Pancreas (tissue), 10 donors: ENCODE measurements around the gene TENM4. TPM values are rescaled to one million over a fixed set of nuclear protein-coding genes. Genes with fewer than 3 reads are reported as not detected.
A peak's percentile ranks its signal among the peaks of the same experiment; 100 is the strongest.

Experiments
- ATAC-seq, 4 donors: fragments of 200-7000 bp; cut with Tn5 transposase; one replicate each; pipeline versions ENCODE4 v1.8.0 to v1.9.1; 2020; ENCODE audit warnings: mild to moderate bottlenecking in 4 of 4, moderate library complexity in 4 of 4
- DNase-seq, 6 donors: peaks; one replicate each; pipeline ENCODE4 v3.0.0-alpha.2; 2020
- FAIRE-seq: peaks from 2 replicates; lab custom pipeline; 2012; peaks lifted over from hg19 to GRCh38; lab: Jason Lieb, UNC
- H3K27ac ChIP-seq, 4 donors: fragments of 200-600 bp; sonication (generic); 1 replicate in 3 of 4; 2 replicates in 1 of 4; pipeline versions ENCODE4 v1.5.0 to v1.8.0; 2020
- H3K27me3 ChIP-seq, 4 donors: fragments of 200-600 bp; one replicate each; pipeline ENCODE4 v1.8.0; 2021
- H3K36me3 ChIP-seq, 3 donors: fragments of 200-600 bp; sonication (generic) in 1 of 3; one replicate each; pipeline versions ENCODE4 v1.5.0 to v1.8.0; 2020 to 2021
- H3K4me1 ChIP-seq, 3 donors: fragments of 200-600 bp; one replicate each; pipeline ENCODE4 v1.8.0; 2021
- H3K4me3 ChIP-seq, 4 donors: fragments of 200-600 bp; sonication (generic) in 2 of 4; one replicate each; pipeline versions ENCODE4 v1.5.0 to v1.8.0; 2020 to 2021
- H3K9me3 ChIP-seq, 4 donors: fragments of 200-600 bp; one replicate each; pipeline ENCODE4 v1.8.0; 2021
- CTCF ChIP-seq, 4 donors: fragments of 200-600 bp; sonication (generic) in 3 of 4; IDR thresholded peaks; one replicate each; pipeline versions ENCODE4 v1.5.0 to v1.8.0; 2021; ENCODE audit warnings: antibody characterized with exemption in 4 of 4
- WGBS, 2 donors: extraction: QIAGEN DNeasy Blood & Tissue Kit; methylation state at CpG; one replicate each; pipeline ENCODE4 v1.1.7; 2013; 5-methylcytosine and 5-hydroxymethylcytosine counted together
- intact Hi-C, 3 donors: fragments of 100-400 bp; cut with DNase I; formaldehyde crosslinking; loops; one replicate each; pipeline versions ENCODE4 v1.11.1 to v1.14.2; 2022
- polyA plus RNA-seq, 2 donors: library from polyadenylated mRNA; stranded (reverse); fragments of 200-250 nt; gene quantifications; one replicate each; pipeline ENCODE4 v1.2.3, GENCODE V29; 2013
- total RNA-seq, 6 donors: library from RNA; stranded (reverse); fragmentation: NEBNext Ultra II Directional in 4 of 6; extraction: Animal tissue kit (Norgen Biotek cat#: 25700) in 4 of 6; gene quantifications; one replicate each; pipeline versions ENCODE4 v1.2.1 to v1.2.4, GENCODE V29; 2021 to 2023
- donor health status: healthy with polysubstance abuse.
- donor health status: DM: no; HTN: no; CAD: no; lungs with moderate emphysema.
- donor health status: DM: no; HTN: no; CAD: no.
- donor health status: control.
- donor health status: control.
- donor health status: Bipolar disorder and iron deficiency.
- donor health status: DM: yes; HTN: yes; CAD: no.
- donor health status: DM: no; HTN: no; CAD: no.
- donor health status: DM: no; HTN: no; CAD: no.
- donor health status: DM: yes; HTN: yes; CAD: no.

Gene TENM4
- total and polyA plus RNA-seq, 8 donors, result 0.37 to 6.8 (median 1.3) TPM

- no peak overlapping the region for H3K27ac ChIP-seq
- no peaks in the 10 kb centered on the region for H3K36me3 ChIP-seq
- intact Hi-C loops, result no loop called here
- ATAC-seq, result peak in 2 of 4 donors; percentile 38 to 69
- no peaks in the 10 kb centered on the region for H3K4me1 ChIP-seq
- H3K4me3 ChIP-seq, result no peak overlapping the region
- TF ChIP-seq CTCF (IDR thresholded peaks at IDR 0.05), result no peak
- no peaks in the 10 kb centered on the region for H3K27me3 ChIP-seq
- no peaks in the 10 kb centered on the region for H3K9me3 ChIP-seq
- WGBS, 2 donors, result 43 to 50% methylated on average over 8 of the region's 8 CpGs
- no peak for FAIRE-seq
- DNase-seq, result no peak
These were observed 321.1 kb downstream of the TENM4 start for GRCh38 chr11:79119491-79120284.

- Histone ChIP-seq H3K4me1 (no peaks in the 10 kb centered on the region), H3K9me3 (no peaks in the 10 kb centered on the region), H3K27me3 (no peaks in the 10 kb centered on the region), H3K4me3 (no peak overlapping the region), H3K36me3 (no peaks in the 10 kb centered on the region), H3K27ac (no peak overlapping the region)
- ATAC-seq (no peak), FAIRE-seq (no peak), DNase-seq (no peak)
- intact Hi-C loops, result no loop called here
- WGBS, 2 donors, result 88 to 94% methylated on average over 1 of the region's 1 CpG
- TF ChIP-seq CTCF (IDR thresholded peaks at IDR 0.05), result no peak
These were observed 323.3 kb downstream of the TENM4 start for GRCh38 chr11:79117488-79117887.

- intact Hi-C loops, result no loop called here
These were observed 324.2 kb downstream of the TENM4 start for GRCh38 chr11:79116600-79116999.

GRCh38 chr11:79113054-79113690 is 327.7 kb downstream of the TENM4 start:
- intact Hi-C loops, result no loop called here
- no peak for DNase-seq
- FAIRE-seq, result no peak
- Histone ChIP-seq H3K4me1 (no peaks in the 10 kb centered on the region), H3K27ac (no peak overlapping the region), H3K9me3 (no peaks in the 10 kb centered on the region), H3K4me3 (no peak overlapping the region), H3K36me3 (no peaks in the 10 kb centered on the region), H3K27me3 (no peaks in the 10 kb centered on the region)
- ATAC-seq, result peak in 1 of 4 donors; percentile 8
- no peak for TF ChIP-seq CTCF (IDR thresholded peaks at IDR 0.05)
- WGBS, 2 donors, result 55 to 59% methylated on average over 5 of the region's 5 CpGs

More at GRCh38 chr11:79116600-79116999, 324.2 kb downstream of the TENM4 start:
- DNase-seq, result no peak
- WGBS, 2 donors, result 83 to 96% methylated on average over 2 of the region's 2 CpGs
- ATAC-seq, result no peak
- TF ChIP-seq CTCF (IDR thresholded peaks at IDR 0.05), result no peak
- Histone ChIP-seq H3K27me3 (no peaks in the 10 kb centered on the region), H3K36me3 (no peaks in the 10 kb centered on the region), H3K4me3 (no peak overlapping the region), H3K9me3 (no peaks in the 10 kb centered on the region), H3K27ac (no peak overlapping the region), H3K4me1 (no peaks in the 10 kb centered on the region)
- no peak for FAIRE-seq

- H3K36me3 ChIP-seq, result no peaks in the 10 kb centered on the region
- H3K4me1 ChIP-seq, result no peaks in the 10 kb centered on the region
- intact Hi-C loops, result no loop called here
- TF ChIP-seq CTCF (IDR thresholded peaks at IDR 0.05), result no peak
- H3K4me3 ChIP-seq, result no peak overlapping the region
- no peak overlapping the region for H3K27ac ChIP-seq
- ATAC-seq (no peak), FAIRE-seq (no peak), DNase-seq (no peak)
- WGBS, 2 donors, result 90 to 95% methylated on average over 5 of the region's 5 CpGs
- no peaks in the 10 kb centered on the region for H3K9me3 ChIP-seq
- no peaks in the 10 kb centered on the region for H3K27me3 ChIP-seq
These were observed 330.0 kb downstream of the TENM4 start for GRCh38 chr11:79110796-79111195.
